Ascending aorta (tissue), 2 donors: ENCODE results near the gene RHBDL1. TPM values are rescaled to one million over a fixed set of nuclear protein-coding genes. Genes with fewer than 3 reads are reported as not detected.

Experiments used
- DNase-seq, 2 donors: peaks; one replicate each; pipeline ENCODE4 v3.0.0-alpha.2; 2019; ENCODE audit warnings: low spot score in 2 of 2
- H3K27ac ChIP-seq, 2 donors: fragments of 200-600 bp; sonication (generic); one replicate each; pipeline ENCODE4 v1.5.1; 2016 to 2017; ENCODE audit warnings: mild to moderate bottlenecking in 1 of 2
- H3K27me3 ChIP-seq: fragments of 200-600 bp; sonication (generic); one replicate; pipeline ENCODE4 v1.5.1; 2017
- H3K36me3 ChIP-seq, 2 donors: fragments of 200-600 bp; sonication (generic); one replicate each; pipeline ENCODE4 v1.5.1; 2016
- H3K4me1 ChIP-seq, 2 donors: fragments of 200-600 bp; sonication (generic); one replicate each; pipeline ENCODE4 v1.5.1; 2016 to 2017; ENCODE audit warnings: mild to moderate bottlenecking in 1 of 2
- H3K4me3 ChIP-seq, 2 donors: fragments of 200-600 bp; sonication (generic); one replicate each; pipeline ENCODE4 v1.5.1; 2016 to 2017; ENCODE audit warnings: mild to moderate bottlenecking in 1 of 2
- H3K9me3 ChIP-seq, 2 donors: fragments of 200-600 bp; sonication (generic); one replicate each; pipeline ENCODE4 v1.5.1; 2016
- CTCF ChIP-seq, 3 experiments: fragments of 200-600 bp in 2 of 3; fragments of 450-650 bp in 1 of 3; sonication (generic) in 2 of 3; IDR thresholded peaks; one replicate each; pipeline ENCODE4 v1.5.1; 2016 to 2019; ENCODE audit warnings: antibody characterized with exemption in 3 of 3, mild to moderate bottlenecking in 1 of 3, moderate library complexity in 1 of 3
- intact Hi-C: fragments of 100-400 bp; cut with DNase I; formaldehyde crosslinking; loops from one replicate; pipeline ENCODE4 v1.15.1; 2023
- total RNA-seq: library from RNA; depleted of rRNA; stranded (reverse); fragments of >200 nt; gene quantifications from one replicate; pipeline ENCODE4 v1.1.0, GENCODE V29; 2016

RHBDL1 gene
- total RNA-seq, 1 donor from 2014 or later = 1.1 TPM

- no peak overlapping the region for H3K4me3 ChIP-seq
- intact Hi-C loops = no loop called here
- no peak for TF ChIP-seq CTCF (IDR thresholded peaks at IDR 0.05)
- DNase-seq = no peak
- no peaks in the 10 kb centered on the region for H3K27me3 ChIP-seq
- no peak overlapping the region for H3K27ac ChIP-seq
- H3K4me1 ChIP-seq = peaks cover 15 to 26% of the 10 kb centered on the region in 2 donors
- no peaks in the 10 kb centered on the region for H3K36me3 ChIP-seq
- no peaks in the 10 kb centered on the region for H3K9me3 ChIP-seq
Observed at GRCh38 chr16:644556-644955, 30.9 kb upstream of the RHBDL1 start.

DNA sequence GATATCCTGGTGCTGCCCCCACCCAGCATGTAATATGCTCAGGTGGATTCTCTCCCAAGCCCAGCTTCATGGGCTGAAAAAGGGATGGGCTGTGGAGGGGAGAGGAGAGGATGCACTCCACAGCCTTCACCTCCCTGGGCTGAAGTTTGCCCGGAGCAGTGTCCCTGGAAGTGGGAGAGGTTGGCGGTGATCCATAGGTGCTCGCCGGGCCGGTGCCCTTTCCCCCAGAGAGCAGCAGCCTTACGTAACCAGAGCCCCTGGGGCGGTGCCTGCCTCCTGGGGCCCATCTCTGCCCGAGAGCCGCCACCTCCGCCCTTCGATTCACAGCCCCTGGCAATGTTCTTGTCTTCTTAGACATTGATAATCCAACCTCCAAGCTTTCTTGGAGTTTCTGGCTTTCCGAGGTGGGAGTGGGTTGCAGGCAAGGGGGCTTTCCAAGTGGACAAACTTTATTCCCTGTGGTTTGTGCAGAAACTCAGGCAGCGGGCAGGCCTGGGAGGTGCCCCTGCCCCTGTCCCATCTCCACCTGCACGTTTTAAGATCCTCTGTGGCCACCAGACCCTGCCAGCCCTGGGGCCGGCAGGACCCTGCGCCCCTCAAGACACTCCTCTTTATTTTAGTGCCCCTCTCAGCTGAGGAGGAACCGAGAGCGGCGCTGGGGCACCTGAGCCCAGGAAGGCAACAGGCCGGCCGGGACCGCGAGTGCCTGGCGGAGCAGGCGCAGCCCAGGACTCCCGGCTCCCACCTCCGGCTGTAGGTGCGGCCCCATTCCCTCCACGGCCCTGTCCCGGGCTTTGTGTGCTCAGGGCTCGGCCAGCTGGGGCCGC, 29.4 kb upstream of the RHBDL1 start:
- no peaks in the 10 kb centered on the region for H3K27me3 ChIP-seq
- no peaks in the 10 kb centered on the region for H3K9me3 ChIP-seq
- DNase-seq = no peak
- no peak for TF ChIP-seq CTCF (IDR thresholded peaks at IDR 0.05)
- peaks cover 15 to 32% of the 10 kb centered on the region in 2 donors for H3K4me1 ChIP-seq
- intact Hi-C loops = no loop called here
- H3K4me3 ChIP-seq = no peak overlapping the region
- H3K36me3 ChIP-seq = no peaks in the 10 kb centered on the region
- no peak overlapping the region for H3K27ac ChIP-seq

- H3K27ac ChIP-seq = no peak overlapping the region
- H3K36me3 ChIP-seq = no peaks in the 10 kb centered on the region
- DNase-seq = no peak
- H3K4me3 ChIP-seq = no peak overlapping the region
- H3K9me3 ChIP-seq = no peaks in the 10 kb centered on the region
- intact Hi-C loops = no loop called here
- H3K27me3 ChIP-seq = no peaks in the 10 kb centered on the region
- TF ChIP-seq CTCF (IDR thresholded peaks at IDR 0.05) = no peak
- H3K4me1 ChIP-seq = peaks cover 15 to 28% of the 10 kb centered on the region in 2 donors
Observed at GRCh38 chr16:646679-647172, 28.7 kb upstream of the RHBDL1 start.

GRCh38 chr16:647173-647902, 28.1 kb upstream of the RHBDL1 start:
- no peaks in the 10 kb centered on the region for H3K9me3 ChIP-seq
- intact Hi-C loops = no loop called here
- no peak overlapping the region for H3K27ac ChIP-seq

More at GRCh38 chr16:647173-647902, 28.1 kb upstream of the RHBDL1 start:
- Histone ChIP-seq H3K36me3 (no peaks in the 10 kb centered on the region), H3K4me1 (peaks cover 15 to 27% of the 10 kb centered on the region in 2 donors), H3K27me3 (no peaks in the 10 kb centered on the region), H3K4me3 (peak overlapping the region in 1 of 2 donors; percentile 76)
- TF ChIP-seq CTCF (IDR thresholded peaks at IDR 0.05) = no peak
- DNase-seq = no peak
